GM12873 (cell line): Measurements from ENCODE around the gene POLN.

Experiments used
- TF ChIP-seq, protein P1 (sequence below): IDR thresholded peaks from 2 replicates; pipeline ENCODE4 v1.5.1; 2012; ENCODE audit warnings: low read depth, mild to moderate bottlenecking, moderate library complexity, low read length, control low read depth; ENCODE audit not compliant: insufficient read depth; ENCODE audit errors: missing control alignments

POLN gene

DNA sequence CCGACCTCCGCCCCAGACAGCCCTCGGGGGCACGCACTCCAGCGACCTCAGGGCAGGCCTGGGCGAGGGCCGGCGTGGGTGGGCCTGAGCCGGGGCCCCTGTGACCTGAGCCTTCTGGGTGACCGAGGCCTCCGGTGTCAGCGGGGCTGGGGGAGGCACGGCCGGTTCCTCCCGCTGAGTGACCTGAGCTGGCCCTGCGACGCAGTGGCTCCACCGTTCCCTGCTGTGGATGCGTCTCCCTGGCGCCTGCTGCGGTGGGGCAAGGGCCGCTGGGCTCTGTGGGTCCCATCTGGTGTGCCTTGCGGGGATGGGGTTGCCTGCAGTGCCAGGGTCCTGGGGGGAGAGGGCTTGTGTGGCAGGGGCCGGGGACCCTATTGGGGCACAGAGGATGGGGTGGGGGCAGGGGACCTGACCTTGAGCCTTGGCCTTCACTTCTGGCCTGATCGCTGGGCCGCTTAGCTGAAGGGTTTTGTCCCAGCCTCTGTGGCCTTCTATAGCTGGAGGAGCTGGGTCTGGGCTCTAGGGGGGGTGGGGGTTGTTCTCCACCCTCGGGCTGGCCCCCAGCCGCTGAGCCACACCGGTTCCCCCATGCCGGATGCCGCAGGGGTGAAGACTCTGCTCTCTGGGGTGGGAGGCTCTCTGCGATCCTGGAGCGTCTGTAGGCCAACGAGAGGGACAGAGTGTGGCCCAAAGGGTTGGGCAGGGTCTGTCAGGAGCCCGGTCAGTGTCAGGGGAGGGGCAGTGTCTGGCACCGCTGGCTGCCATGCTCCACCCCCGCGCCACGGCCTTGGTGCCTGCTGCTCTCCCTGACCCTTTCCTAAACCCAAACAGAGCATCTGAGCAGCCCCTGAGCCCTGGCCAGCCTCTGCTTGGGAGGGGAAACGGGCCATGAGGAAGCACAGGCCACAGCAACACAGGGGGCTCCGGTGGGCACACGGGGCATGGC, 180.5 kb downstream of the POLN start:
- TF ChIP-seq, protein P1, sequence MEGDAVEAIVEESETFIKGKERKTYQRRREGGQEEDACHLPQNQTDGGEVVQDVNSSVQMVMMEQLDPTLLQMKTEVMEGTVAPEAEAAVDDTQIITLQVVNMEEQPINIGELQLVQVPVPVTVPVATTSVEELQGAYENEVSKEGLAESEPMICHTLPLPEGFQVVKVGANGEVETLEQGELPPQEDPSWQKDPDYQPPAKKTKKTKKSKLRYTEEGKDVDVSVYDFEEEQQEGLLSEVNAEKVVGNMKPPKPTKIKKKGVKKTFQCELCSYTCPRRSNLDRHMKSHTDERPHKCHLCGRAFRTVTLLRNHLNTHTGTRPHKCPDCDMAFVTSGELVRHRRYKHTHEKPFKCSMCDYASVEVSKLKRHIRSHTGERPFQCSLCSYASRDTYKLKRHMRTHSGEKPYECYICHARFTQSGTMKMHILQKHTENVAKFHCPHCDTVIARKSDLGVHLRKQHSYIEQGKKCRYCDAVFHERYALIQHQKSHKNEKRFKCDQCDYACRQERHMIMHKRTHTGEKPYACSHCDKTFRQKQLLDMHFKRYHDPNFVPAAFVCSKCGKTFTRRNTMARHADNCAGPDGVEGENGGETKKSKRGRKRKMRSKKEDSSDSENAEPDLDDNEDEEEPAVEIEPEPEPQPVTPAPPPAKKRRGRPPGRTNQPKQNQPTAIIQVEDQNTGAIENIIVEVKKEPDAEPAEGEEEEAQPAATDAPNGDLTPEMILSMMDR: no peak

DNA sequence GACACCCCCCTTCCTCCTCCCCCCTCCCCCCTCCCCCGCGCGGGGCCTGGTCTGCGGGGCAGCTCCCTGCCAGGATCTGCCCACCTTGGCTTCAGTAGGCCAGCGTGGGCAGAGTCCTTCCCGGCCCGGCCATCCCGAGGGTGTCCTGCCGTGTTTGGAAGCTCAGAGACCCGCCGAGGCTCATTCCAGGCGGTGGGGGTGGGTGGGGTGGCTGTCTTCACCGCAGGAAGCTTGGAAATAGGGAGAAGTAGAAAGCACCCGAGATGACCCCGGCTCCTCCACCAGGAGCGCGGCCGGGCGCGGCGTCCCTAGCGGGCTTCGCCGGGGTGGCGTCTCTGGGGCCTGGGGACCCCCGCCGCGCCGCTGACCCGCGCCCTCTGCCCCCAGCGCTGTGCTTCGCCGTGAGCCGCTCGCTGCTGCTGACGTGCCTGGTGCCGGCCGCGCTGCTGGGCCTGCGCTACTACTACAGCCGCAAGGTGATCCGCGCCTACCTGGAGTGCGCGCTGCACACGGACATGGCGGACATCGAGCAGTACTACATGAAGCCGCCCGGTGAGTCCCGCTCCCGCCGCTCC, 181.2 kb downstream of the POLN start:
- TF ChIP-seq, protein P1: no peak

DNA sequence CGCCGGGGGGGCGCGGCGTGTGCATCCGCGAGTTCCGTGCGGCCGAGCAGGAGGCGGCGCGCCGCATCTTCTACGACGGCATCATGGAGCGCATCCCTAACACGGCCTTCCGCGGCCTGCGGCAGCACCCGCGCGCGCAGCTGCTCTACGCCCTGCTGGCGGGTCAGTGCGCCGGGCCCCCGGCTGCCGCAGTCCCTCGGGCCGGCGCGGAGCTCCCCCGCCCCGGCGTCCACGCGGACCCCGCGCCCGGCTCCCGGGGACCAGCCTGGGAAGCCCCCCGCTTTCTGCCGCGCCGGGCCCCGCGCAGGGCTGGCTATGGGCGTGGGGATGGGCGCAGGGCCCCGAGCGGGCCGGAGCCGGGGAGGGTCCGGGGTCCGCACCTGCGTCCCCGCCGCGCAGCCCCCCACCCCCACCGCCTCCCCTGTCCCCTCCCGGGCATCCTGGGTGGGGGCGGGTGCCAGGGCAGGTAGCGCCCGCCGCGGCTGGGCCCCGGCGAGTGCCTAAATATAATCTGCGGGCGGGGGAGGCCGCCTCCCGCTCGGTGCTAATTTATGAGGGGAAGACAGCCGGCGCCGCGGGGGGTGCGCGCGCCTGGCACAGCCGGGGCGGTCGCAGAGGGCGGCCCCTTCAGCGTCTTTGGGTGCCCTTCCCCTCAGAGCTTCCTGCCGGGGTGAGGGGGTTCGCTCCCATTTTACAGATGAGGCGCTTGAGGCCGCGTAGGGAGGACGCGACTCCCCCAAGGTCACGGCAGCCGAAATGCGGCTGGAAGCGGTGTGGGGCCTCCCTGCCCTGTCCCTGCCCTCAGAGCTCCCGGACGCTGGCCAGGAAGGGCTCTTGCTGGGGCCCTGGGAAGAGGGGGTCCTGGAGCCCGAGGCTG, 182.0 kb downstream of the POLN start:
- TF ChIP-seq, protein P1: no peak

DNA sequence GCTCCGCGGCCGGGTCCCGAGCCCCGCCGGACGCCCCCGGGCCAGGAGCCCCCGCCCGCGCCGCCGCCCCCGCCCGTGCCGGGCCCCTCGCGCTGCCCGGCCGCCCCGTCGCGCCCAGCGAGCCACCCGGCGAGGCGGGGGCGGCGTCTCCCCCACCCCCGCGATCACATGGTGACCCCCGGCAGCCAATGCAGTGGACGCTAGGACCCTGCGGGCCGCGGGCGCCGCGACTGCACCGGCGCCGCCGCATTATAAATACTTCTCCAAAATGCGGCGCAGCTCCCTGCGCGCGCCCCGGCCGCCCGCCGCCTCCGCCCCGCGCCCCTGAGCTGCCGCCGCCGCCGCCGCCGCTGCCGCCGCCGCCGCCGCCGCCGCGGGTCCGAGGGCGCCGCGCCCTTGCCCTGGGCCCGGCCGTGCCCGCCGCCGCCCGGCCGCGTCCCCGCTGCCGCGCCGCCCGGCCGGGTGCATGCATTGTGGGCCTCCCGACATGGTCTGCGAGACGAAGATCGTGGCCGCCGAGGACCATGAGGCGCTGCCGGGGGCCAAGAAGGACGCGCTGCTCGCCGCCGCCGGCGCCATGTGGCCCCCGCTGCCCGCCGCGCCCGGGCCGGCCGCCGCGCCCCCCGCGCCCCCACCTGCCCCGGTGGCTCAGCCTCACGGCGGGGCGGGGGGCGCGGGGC, 182.7 kb downstream of the POLN start, which contains the start of gene NAT8L:
TSS of gene NAT8L (plus strand) at position 282 of the 680 bp plus-strand sequence. CDS start at position 467, 185 bp downstream.
- TF ChIP-seq, protein P1: no peak

DNA sequence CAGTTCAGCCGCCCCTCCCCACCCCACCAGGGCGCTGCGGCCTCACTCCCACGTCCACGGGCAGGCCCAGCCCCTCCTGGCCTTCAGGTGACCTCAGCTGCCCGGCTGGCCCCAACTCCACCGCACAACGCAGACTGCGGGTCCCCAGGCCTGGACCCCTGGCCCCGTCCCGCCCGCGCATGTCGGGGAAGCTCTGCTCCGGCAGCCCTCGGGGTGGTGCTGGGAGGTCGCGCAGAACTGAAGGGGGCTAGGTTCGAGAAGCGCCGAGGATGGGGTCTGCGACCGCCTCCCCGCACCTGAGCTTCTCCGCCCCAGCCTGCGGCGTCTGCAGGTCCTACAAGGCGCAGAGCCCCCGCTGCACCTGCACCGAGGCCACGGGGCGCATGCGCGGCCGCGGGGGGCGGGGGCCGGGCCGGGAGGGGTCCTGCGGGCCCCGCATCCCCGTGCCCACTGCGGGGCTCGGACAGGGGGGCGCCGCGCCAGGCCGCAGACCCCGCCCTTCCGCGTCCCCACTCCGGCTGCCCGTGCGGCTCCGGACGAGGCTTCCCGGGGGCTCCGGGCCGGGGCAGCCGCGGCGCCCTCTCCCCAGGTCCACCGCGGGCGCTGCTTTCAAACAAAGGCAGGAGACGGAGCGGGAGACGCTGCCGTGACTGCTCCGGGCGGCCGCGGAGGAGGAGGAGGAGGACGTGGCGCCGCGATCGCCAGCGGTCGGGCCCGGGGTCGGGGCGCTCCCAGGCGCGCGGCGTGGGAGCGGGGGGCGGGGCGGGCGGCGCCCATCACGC, 183.5 kb downstream of the POLN start:
- TF ChIP-seq, protein P1: no peak

DNA sequence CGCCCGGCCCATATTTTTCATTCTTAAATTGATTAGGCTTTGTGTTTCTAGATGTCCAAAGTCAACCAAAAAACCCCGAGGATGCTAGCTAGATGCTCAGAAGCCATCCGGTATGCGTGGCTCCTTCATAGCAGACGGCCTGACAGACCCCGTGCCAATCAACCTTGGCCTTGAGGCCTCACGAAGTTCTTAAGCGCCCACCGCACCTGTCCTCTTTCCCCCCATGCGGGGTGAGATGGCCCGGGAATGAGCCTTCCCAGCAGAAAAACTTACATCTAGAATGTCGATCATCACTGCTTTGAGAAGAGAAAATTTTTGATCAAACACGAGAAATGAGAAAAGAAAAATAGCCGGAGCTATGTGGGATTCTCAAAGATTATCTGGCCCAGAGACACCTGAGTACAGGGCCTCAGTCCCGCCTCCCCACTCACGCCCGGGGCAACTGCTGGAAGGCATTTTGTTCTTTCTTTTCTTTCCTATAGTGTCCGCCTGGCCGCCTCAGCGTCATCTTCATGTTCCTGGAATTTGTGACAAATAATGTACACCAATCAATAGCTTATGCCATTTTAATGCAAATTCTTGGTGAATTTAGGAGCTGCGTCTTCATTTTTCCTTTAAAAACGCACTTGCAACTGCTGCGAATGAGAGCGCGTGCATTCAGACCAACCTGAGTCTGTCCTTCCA, 184.4 kb downstream of the POLN start:
- TF ChIP-seq, protein P1: no peak
